GM12878 (cell line): ENCODE measurements around the gene TTLL11. TPM values are rescaled to one million over a fixed set of nuclear protein-coding genes. Genes with fewer than 3 reads are reported as not detected.

Source experiments
- ATAC-seq: fragments of 200-7000 bp; cut with Tn5 transposase; 3 replicates; pipeline ENCODE4 v1.9.1; 2020; ENCODE audit warnings: mild to moderate bottlenecking, moderate library complexity
- BruUV-seq: library from RNA; stranded (reverse); fragments of 400-500 nt; replicated peaks from 2 replicates; lab custom pipeline; 2021; lab: Mats Ljungman, UMichigan
- CTCF ChIA-PET: fragments of 300-600 bp; sonication (Branson Sonifier 250); formaldehyde crosslinking; extraction: SDS; loops from one replicate; lab custom pipeline; 2021; ENCODE audit warnings: inconsistent platforms; lab: Yijun Ruan, JAX
- POLR2A ChIA-PET: fragments of 350-600 bp; formaldehyde crosslinking; extraction: SDS; loops from one replicate; lab custom pipeline; 2021; ENCODE audit warnings: inconsistent platforms; lab: Charles Lee
- RAD21 ChIA-PET: fragments of 300-600 bp; sonication (Branson Sonifier 250); formaldehyde crosslinking; loops from one replicate; lab custom pipeline; 2023; ENCODE audit warnings: antibody characterized with exemption; ENCODE audit not compliant: unreplicated experiment; lab: Charles Lee
- SMC1A ChIA-PET: fragments of 300-600 bp; sonication (Branson Sonifier 250); formaldehyde crosslinking; loops from one replicate; lab custom pipeline; 2023; ENCODE audit not compliant: unreplicated experiment, uncharacterized antibody; lab: Charles Lee
- DNase-seq: peaks from one replicate; pipeline ENCODE4 v3.0.0-alpha.2; 2011; ENCODE audit warnings: low read depth, low spot score
- FAIRE-seq: peaks from 3 replicates; lab custom pipeline; 2011; peaks lifted over from hg19 to GRCh38; lab: Jason Lieb, UNC
- H2AFZ ChIP-seq: 2 replicates; pipeline ENCODE4 v1.6.0; 2011; ENCODE audit warnings: low read depth, low read length, control low read depth; ENCODE audit not compliant: control insufficient read depth
- H3K27ac ChIP-seq: 2 replicates; pipeline ENCODE4 v1.5.1; 2011; ENCODE audit warnings: control low read depth; ENCODE audit not compliant: control insufficient read depth, insufficient read depth
- H3K27me3 ChIP-seq, 2 experiments: replicated peaks in 1 of 2; 2 replicates each; pipeline versions ENCODE4 v1.6.0 to v1.6.1; 2011; ENCODE audit warnings: low read length in 1 of 2; ENCODE audit not compliant: control insufficient read depth in 2 of 2, insufficient read depth in 2 of 2
- H3K36me3 ChIP-seq, 2 experiments: 2 replicates each; pipeline ENCODE4 v1.5.1; 2011; ENCODE audit warnings: low read length in 1 of 2; ENCODE audit not compliant: control insufficient read depth in 2 of 2, insufficient read depth in 2 of 2
- H3K4me1 ChIP-seq: 2 replicates; pipeline ENCODE4 v1.6.1; 2011; ENCODE audit warnings: mild to moderate bottlenecking, low read length, moderate library complexity, mixed read lengths; ENCODE audit not compliant: control insufficient read depth, insufficient read depth
- H3K4me2 ChIP-seq: 2 replicates; pipeline ENCODE4 v1.6.0; 2011; ENCODE audit warnings: control low read depth; ENCODE audit not compliant: control insufficient read depth, insufficient read depth
- H3K4me3 ChIP-seq: fragments of 200-600 bp; sonication (generic); 2 replicates; pipeline ENCODE4 v1.5.1; 2016
- H3K79me2 ChIP-seq: 2 replicates; pipeline ENCODE4 v1.6.0; 2011; ENCODE audit warnings: low read length; ENCODE audit not compliant: control insufficient read depth, insufficient read depth
- H3K9ac ChIP-seq: 2 replicates; pipeline ENCODE4 v1.8.0; 2011; ENCODE audit warnings: low read length, control low read depth, mixed read lengths; ENCODE audit not compliant: control insufficient read depth, insufficient read depth
- H3K9me3 ChIP-seq: replicated peaks from 3 replicates; pipeline ENCODE4 v1.5.1; 2011; ENCODE audit warnings: mild to moderate bottlenecking, low read length; ENCODE audit not compliant: control insufficient read depth, insufficient read depth
- H4K20me1 ChIP-seq: 2 replicates; pipeline ENCODE4 v1.6.0; 2011; ENCODE audit not compliant: control insufficient read depth, insufficient read depth
- ASH2L ChIP-seq: fragments of 300-600, 200-600 bp; sonication (generic); IDR thresholded peaks from 2 replicates; pipeline ENCODE4 v1.6.1; 2017; ENCODE audit warnings: low read depth, mild to moderate bottlenecking, borderline replicate concordance
- BHLHE40 ChIP-seq, 2 experiments: fragments of 450-650 bp in 1 of 2; IDR thresholded peaks; 2 replicates each; pipeline ENCODE4 v1.6.1; 2011 to 2017; ENCODE audit warnings: low read depth in 2 of 2, borderline replicate concordance in 1 of 2, improper control_type of control experiment in 1 of 2, low read length in 1 of 2, mild to moderate bottlenecking in 1 of 2
- CTCF ChIP-seq, 3 experiments: IDR thresholded peaks in 2 of 3; conservative IDR thresholded peaks in 1 of 3; 2 replicates each; pipeline ENCODE4 v1.5.1; 2011; ENCODE audit warnings: low read depth in 3 of 3, low read length in 3 of 3, mild to moderate bottlenecking in 3 of 3, control low read depth in 2 of 3, moderate library complexity in 2 of 3, inconsistent platforms in 1 of 3, mixed read lengths in 1 of 3; ENCODE audit not compliant: control insufficient read depth in 2 of 3, insufficient read depth in 1 of 3; ENCODE audit errors: extremely low read depth in 1 of 3
- ETV6 ChIP-seq, 2 experiments: fragments of 450-650 bp in 1 of 2; IDR thresholded peaks in 1 of 2; conservative IDR thresholded peaks in 1 of 2; 2 replicates each; pipeline ENCODE4 v1.6.1; 2014; ENCODE audit warnings: antibody characterized with exemption in 1 of 2, borderline replicate concordance in 1 of 2, low read depth in 1 of 2, mild to moderate bottlenecking in 1 of 2, moderate library complexity in 1 of 2
- HCFC1 ChIP-seq: fragments of 150-350 bp; IDR thresholded peaks from 2 replicates; pipeline ENCODE4 v1.6.1; 2014; ENCODE audit warnings: low read length
- PKNOX1 ChIP-seq: fragments of 450-650 bp; IDR thresholded peaks from 2 replicates; pipeline ENCODE4 v1.6.1; 2016; ENCODE audit warnings: mild to moderate bottlenecking
- RAD51 ChIP-seq: fragments of 450-650 bp; IDR thresholded peaks from 2 replicates; pipeline ENCODE4 v1.6.1; 2016; ENCODE audit warnings: moderate library complexity, mild to moderate bottlenecking, inconsistent platforms
- SPI1 ChIP-seq: IDR thresholded peaks from 2 replicates; pipeline ENCODE4 v1.6.1; 2011; ENCODE audit warnings: low read depth, mild to moderate bottlenecking, low read length, moderate library complexity, borderline replicate concordance; ENCODE audit not compliant: insufficient read depth
- ZBTB33 ChIP-seq: fragments of 450-650 bp; IDR thresholded peaks from 2 replicates; pipeline ENCODE4 v1.6.1; 2017; ENCODE audit warnings: mild to moderate bottlenecking
- ZNF592 ChIP-seq: fragments of 450-650 bp; IDR thresholded peaks from 2 replicates; pipeline ENCODE4 v1.6.1; 2017; ENCODE audit warnings: mild to moderate bottlenecking, moderate library complexity
- whole genome bisulfite sequencing: methylation state at CpG from one replicate; pipeline ENCODE4 v1.1.6; 2016; ENCODE audit warnings: low lambda C conversion rate; ENCODE audit not compliant: insufficient replicate concordance, insufficient coverage; ENCODE audit errors: missing lambda C conversion rate; 5-methylcytosine and 5-hydroxymethylcytosine counted together
- in situ Hi-C: fragments of 300-500 bp; cut with MboI; formaldehyde crosslinking; loops from 9 replicates; pipeline ENCODE4 v1.14.3; 2018; ENCODE audit warnings: mixed read lengths
- intact Hi-C: fragments of 100-400 bp; cut with micrococcal nuclease; formaldehyde crosslinking; loops from one replicate; pipeline ENCODE4 v1.14.2; 2022; ENCODE audit not compliant: unreplicated experiment
- polyA plus RNA-seq, 11 experiments: library from polyadenylated mRNA; depleted of rRNA in 4 of 11; unstranded in 6 of 11; stranded (reverse) in 5 of 11; fragments of >200 nt; fragmentation: Nextera tagmentation in 4 of 11; fragmentation: Illumina TruSeq in 1 of 11; extraction: Ambion mirVana in 4 of 11; extraction: Trizol in 1 of 11; gene quantifications; 1 replicate in 1 of 11; 2 replicates in 10 of 11; pipeline versions ENCODE4 v1.2.1 to v1.2.3, GENCODE V29; 2011 to 2016; ENCODE audit warnings: inconsistent platforms in 2 of 11, missing spikeins in 2 of 11, low read depth in 1 of 11
- total RNA-seq, 4 experiments: library from RNA; depleted of rRNA in 3 of 4; stranded (reverse); fragments of >200 nt in 3 of 4; fragmentation: Illumina TruSeq in 1 of 4; extraction: Trizol in 1 of 4; gene quantifications; 2 replicates each; pipeline versions ENCODE4 v1.2.1 to v1.2.3, GENCODE V29; 2013 to 2021

Gene TTLL11
- total and polyA plus RNA-seq, 10 of the 15 experiments (the other 5 are each of a cell fraction or from before 2014, with no cell fraction given) = 1.2 to 3.7 (median 2.9) TPM

GRCh38 chr9:121949766-121950165 is 143.3 kb downstream of the TTLL11 start (continued):
- TF ChIP-seq ZNF592 (no peak), ZBTB33 (no peak)
- TF ChIP-seq, all 136 proteins: peak for 0

GRCh38 chr9:121949364-121949763 is 143.7 kb downstream of the TTLL11 start:
- BruUV-seq = no TSS peak
- 32% methylated on average over 4 of the region's 4 CpGs for WGBS
- H3K36me3 ChIP-seq = no peaks in the 10 kb centered on the region
- no peaks in the 10 kb centered on the region for H3K79me2 ChIP-seq
- no peak overlapping the region for H3K4me3 ChIP-seq
- POLR2A ChIA-PET = no interaction called here
- in situ Hi-C loops = no loop called here
- H2AFZ ChIP-seq = no peak overlapping the region
- ATAC-seq (no peak), DNase-seq (no peak), FAIRE-seq (no peak)
- CTCF ChIA-PET = no interaction called here
- peaks cover 2 to 6% of the 10 kb centered on the region in 2 experiments; a peak in 3 of 4 replicates for H3K27me3 ChIP-seq
- intact Hi-C loops = no loop called here
- H3K9ac ChIP-seq = no peak overlapping the region
- RAD21 ChIA-PET = no interaction called here
- no peaks in the 10 kb centered on the region for H4K20me1 ChIP-seq
- no peaks in the 10 kb centered on the region for H3K4me1 ChIP-seq
- H3K9me3 ChIP-seq = no peaks in the 10 kb centered on the region
- SMC1A ChIA-PET = no interaction called here
- H3K4me2 ChIP-seq = no peak overlapping the region
- no peak overlapping the region for H3K27ac ChIP-seq
- TF ChIP-seq ASH2L = no peak
- no peak for TF ChIP-seq ETV6 (conservative IDR thresholded peaks at IDR 0.05 in 1 of 2, IDR thresholded peaks at IDR 0.05 in 1 of 2; ENCODE audit: borderline replicate concordance in 1 of 2, low read depth in 1 of 2)
- no peak for TF ChIP-seq CTCF (IDR thresholded peaks at IDR 0.05 in 2 of 3, conservative IDR thresholded peaks at IDR 0.05 in 1 of 3; ENCODE audit: control insufficient read depth in 2 of 3, extremely low read depth in 1 of 3, insufficient read depth in 1 of 3, low read depth in 3 of 3, low read length in 3 of 3)
- TF ChIP-seq BHLHE40 (IDR thresholded peaks at IDR 0.05; ENCODE audit: borderline replicate concordance in 1 of 2, low read depth in 2 of 2, low read length in 1 of 2) = no peak
- no peak for TF ChIP-seq HCFC1
- TF ChIP-seq SPI1 = no peak
- no peak for TF ChIP-seq RAD51
- TF ChIP-seq PKNOX1 = no peak
